PC-3 (cell line): ENCODE results near the gene MAP2K5. TPM values are rescaled to one million over a fixed set of nuclear protein-coding genes. Genes with fewer than 3 reads are reported as not detected.

Experiments
- ATAC-seq: fragments of 200-7000 bp; cut with Tn5 transposase; 2 replicates; pipeline ENCODE4 v1.9.1; 2020; ENCODE audit warnings: mild to moderate bottlenecking, moderate library complexity
- BruUV-seq: library from RNA; stranded (reverse); fragments of 400-500 nt; replicated peaks from 2 replicates; lab custom pipeline; 2021; lab: Mats Ljungman, UMichigan
- CTCF ChIA-PET: fragments of 300-600 bp; sonication (Branson Sonifier 250); formaldehyde crosslinking; loops from one replicate; lab custom pipeline; 2022; ENCODE audit warnings: antibody characterized with exemption; lab: Charles Lee
- POLR2A ChIA-PET: fragments of 300-600 bp; sonication (Branson Sonifier 250); formaldehyde crosslinking; loops from one replicate; lab custom pipeline; 2022; ENCODE audit warnings: antibody characterized with exemption; ENCODE audit not compliant: unreplicated experiment; lab: Charles Lee
- DNase-seq: peaks from one replicate; pipeline ENCODE4 v3.0.0-alpha.2; 2015
- H2AFZ ChIP-seq: fragments of 300-600 bp; sonication (generic); 2 replicates; pipeline ENCODE4 v1.6.0; 2016; ENCODE audit warnings: antibody characterized with exemption, low read length
- H3F3A ChIP-seq: fragments of 300-600 bp; sonication (generic); one replicate; pipeline ENCODE4 v1.6.0; 2017; ENCODE audit warnings: antibody characterized with exemption, low read length, control low read depth, mild to moderate bottlenecking; ENCODE audit not compliant: unreplicated experiment
- H3K27ac ChIP-seq: fragments of 300-600 bp; sonication (generic); 2 replicates; pipeline ENCODE4 v1.5.1; 2016; ENCODE audit warnings: mild to moderate bottlenecking, low read length
- H3K27me3 ChIP-seq: fragments of 300-600 bp; sonication (generic); 2 replicates; pipeline ENCODE4 v1.6.1; 2016; ENCODE audit warnings: low read length, mixed read lengths
- H3K36me3 ChIP-seq: fragments of 300-600 bp; sonication (generic); 2 replicates; pipeline ENCODE4 v1.6.1; 2016; ENCODE audit warnings: low read depth, mixed run types, low read length, mixed read lengths
- H3K4me1 ChIP-seq: fragments of 300-600 bp; sonication (generic); 2 replicates; pipeline ENCODE4 v1.5.1; 2016; ENCODE audit warnings: low read length; ENCODE audit not compliant: insufficient read depth
- H3K4me2 ChIP-seq: fragments of 300-600 bp; sonication (generic); 2 replicates; pipeline ENCODE4 v1.6.0; 2016; ENCODE audit warnings: low read length
- H3K4me3 ChIP-seq: fragments of 300-600 bp; sonication (generic); 2 replicates; pipeline ENCODE4 v1.5.1; 2016; ENCODE audit warnings: mild to moderate bottlenecking, low read length, mixed read lengths
- H3K79me2 ChIP-seq: fragments of 300-600 bp; sonication (generic); 2 replicates; pipeline ENCODE4 v1.6.1; 2017; ENCODE audit warnings: low read length, mixed read lengths
- H3K9ac ChIP-seq: fragments of 300-600 bp; sonication (generic); 2 replicates; pipeline ENCODE4 v1.6.0; 2016; ENCODE audit warnings: mild to moderate bottlenecking, low read length
- H3K9me2 ChIP-seq: fragments of 300-600 bp; sonication (generic); replicated peaks from 2 replicates; pipeline ENCODE4 v1.6.1; 2016; ENCODE audit warnings: mixed run types, low read length, mixed read lengths
- H3K9me3 ChIP-seq: fragments of 300-600 bp; sonication (generic); 2 replicates; pipeline ENCODE4 v1.6.1; 2016; ENCODE audit warnings: low read length, mixed read lengths
- H4K20me1 ChIP-seq: fragments of 300-600 bp; sonication (generic); 2 replicates; pipeline ENCODE4 v1.6.1; 2016; ENCODE audit warnings: low read length, mixed read lengths
- EZH2 ChIP-seq: fragments of 300-600 bp; sonication (generic); IDR thresholded peaks from one replicate; pipeline ENCODE4 v1.6.1; 2017; ENCODE audit warnings: antibody characterized with exemption, mild to moderate bottlenecking, low read length; ENCODE audit not compliant: unreplicated experiment
- EZH2phosphoT487 ChIP-seq: fragments of 300-600 bp; sonication (generic); IDR thresholded peaks from 2 replicates; pipeline ENCODE4 v1.6.1; 2018; ENCODE audit warnings: mild to moderate bottlenecking, antibody characterized with exemption, low read length, borderline replicate concordance
- intact Hi-C: fragments of 100-400 bp; cut with micrococcal nuclease; formaldehyde crosslinking; loops from 2 replicates; pipeline ENCODE4 v1.9.0; 2023
- total RNA-seq: library from RNA; depleted of rRNA; stranded (reverse); fragments of >200 nt; gene quantifications from 2 replicates; pipeline ENCODE4 v1.2.3, GENCODE V29; 2014
- TF ChIP-seq, protein P1 (sequence below): fragments of 300-600 bp; sonication (generic); conservative IDR thresholded peaks from 2 replicates; pipeline ENCODE4 v1.5.1; 2017; ENCODE audit warnings: antibody characterized with exemption, low read depth, mild to moderate bottlenecking, low read length

Gene MAP2K5
- total RNA-seq, 1 experiment from 2014 or later, result 5.5 TPM

DNA sequence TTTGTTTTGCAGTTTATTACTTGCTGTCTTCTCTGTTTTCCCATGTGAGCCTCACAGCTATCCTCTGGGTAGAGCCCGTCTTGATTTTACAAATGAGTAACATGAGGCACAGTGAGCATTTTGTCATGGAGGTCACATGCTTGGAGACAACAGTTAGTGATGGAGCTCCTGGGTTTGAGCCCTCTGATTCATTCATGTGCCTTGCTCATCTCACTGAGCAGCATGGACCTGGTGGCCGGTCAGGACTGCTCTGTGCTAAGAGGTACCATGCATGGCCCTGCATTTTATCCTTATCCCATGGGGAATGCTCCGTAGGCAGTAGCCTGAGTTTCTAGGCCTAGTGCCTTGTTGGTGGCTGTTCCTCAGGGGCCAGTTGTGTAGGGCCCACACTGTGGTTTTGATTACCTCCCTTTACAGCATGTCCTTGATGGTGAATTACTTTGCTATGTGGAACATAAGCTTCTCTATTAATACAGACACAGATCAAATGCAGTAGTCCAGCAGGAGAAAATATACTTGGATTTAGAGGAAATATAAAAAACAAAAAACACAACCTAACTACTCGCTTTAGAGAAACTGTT, 35.6 kb downstream of the MAP2K5 start:
- Histone ChIP-seq H3K4me2 (no peak overlapping the region), H3K27me3 (no peaks in the 10 kb centered on the region), H3K27ac (no peak overlapping the region), H3K9ac (no peak overlapping the region), H2AFZ (no peak overlapping the region), H3K4me1 (no peaks in the 10 kb centered on the region), H3K36me3 (no peaks in the 10 kb centered on the region), H4K20me1 (no peaks in the 10 kb centered on the region), H3K9me2 (no peaks in the 10 kb centered on the region), H3F3A (no peaks in the 10 kb centered on the region), H3K79me2 (no peaks in the 10 kb centered on the region), H3K9me3 (no peaks in the 10 kb centered on the region), H3K4me3 (no peak overlapping the region)
- BruUV-seq, result no TSS peak
- ChIA-PET CTCF (no interaction called here), POLR2A (no interaction called here)
- DNase-seq (no peak), ATAC-seq (no peak)
- TF ChIP-seq EZH2, result no peak
- TF ChIP-seq EZH2phosphoT487, result no peak
- TF ChIP-seq, protein P1, sequence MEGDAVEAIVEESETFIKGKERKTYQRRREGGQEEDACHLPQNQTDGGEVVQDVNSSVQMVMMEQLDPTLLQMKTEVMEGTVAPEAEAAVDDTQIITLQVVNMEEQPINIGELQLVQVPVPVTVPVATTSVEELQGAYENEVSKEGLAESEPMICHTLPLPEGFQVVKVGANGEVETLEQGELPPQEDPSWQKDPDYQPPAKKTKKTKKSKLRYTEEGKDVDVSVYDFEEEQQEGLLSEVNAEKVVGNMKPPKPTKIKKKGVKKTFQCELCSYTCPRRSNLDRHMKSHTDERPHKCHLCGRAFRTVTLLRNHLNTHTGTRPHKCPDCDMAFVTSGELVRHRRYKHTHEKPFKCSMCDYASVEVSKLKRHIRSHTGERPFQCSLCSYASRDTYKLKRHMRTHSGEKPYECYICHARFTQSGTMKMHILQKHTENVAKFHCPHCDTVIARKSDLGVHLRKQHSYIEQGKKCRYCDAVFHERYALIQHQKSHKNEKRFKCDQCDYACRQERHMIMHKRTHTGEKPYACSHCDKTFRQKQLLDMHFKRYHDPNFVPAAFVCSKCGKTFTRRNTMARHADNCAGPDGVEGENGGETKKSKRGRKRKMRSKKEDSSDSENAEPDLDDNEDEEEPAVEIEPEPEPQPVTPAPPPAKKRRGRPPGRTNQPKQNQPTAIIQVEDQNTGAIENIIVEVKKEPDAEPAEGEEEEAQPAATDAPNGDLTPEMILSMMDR, result no peak
- intact Hi-C loops, result no loop called here

DNA sequence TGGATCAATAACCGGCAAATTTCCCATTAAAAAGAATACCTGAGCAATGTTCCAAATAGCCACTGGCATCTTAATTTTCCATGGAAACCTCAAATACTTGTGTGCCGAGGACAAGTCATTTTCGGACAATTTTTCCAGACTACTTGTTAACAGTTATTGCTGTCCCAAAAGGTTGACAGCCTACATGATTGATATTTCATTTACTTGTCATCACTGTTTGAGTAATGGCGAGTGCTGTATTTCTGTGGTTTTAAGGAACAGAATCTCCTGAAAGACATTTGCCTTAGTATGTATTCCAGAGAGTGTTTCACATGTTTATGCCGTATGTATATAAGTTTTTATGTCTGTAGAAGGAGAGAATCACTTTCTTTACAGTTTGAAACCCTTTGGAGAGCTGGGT, 36.7 kb downstream of the MAP2K5 start:
- H3K9me3 ChIP-seq, result no peaks in the 10 kb centered on the region
- H2AFZ ChIP-seq, result no peak overlapping the region
- no peaks in the 10 kb centered on the region for H3K36me3 ChIP-seq
- no peak overlapping the region for H3K9ac ChIP-seq
- H3K27me3 ChIP-seq, result no peaks in the 10 kb centered on the region
- H3F3A ChIP-seq, result no peaks in the 10 kb centered on the region
- POLR2A ChIA-PET, result no interaction called here
- TF ChIP-seq, protein P1, result no peak
- no peak for TF ChIP-seq EZH2
- CTCF ChIA-PET, result no interaction called here
- no peak overlapping the region for H3K4me2 ChIP-seq
- ATAC-seq (no peak), DNase-seq (no peak)
- H3K27ac ChIP-seq, result no peak overlapping the region
- no peaks in the 10 kb centered on the region for H3K4me1 ChIP-seq
- no peak overlapping the region for H3K4me3 ChIP-seq
- BruUV-seq, result no TSS peak
- no peaks in the 10 kb centered on the region for H3K9me2 ChIP-seq
- H3K79me2 ChIP-seq, result no peaks in the 10 kb centered on the region
- H4K20me1 ChIP-seq, result no peaks in the 10 kb centered on the region
- intact Hi-C loops, result no loop called here

DNA sequence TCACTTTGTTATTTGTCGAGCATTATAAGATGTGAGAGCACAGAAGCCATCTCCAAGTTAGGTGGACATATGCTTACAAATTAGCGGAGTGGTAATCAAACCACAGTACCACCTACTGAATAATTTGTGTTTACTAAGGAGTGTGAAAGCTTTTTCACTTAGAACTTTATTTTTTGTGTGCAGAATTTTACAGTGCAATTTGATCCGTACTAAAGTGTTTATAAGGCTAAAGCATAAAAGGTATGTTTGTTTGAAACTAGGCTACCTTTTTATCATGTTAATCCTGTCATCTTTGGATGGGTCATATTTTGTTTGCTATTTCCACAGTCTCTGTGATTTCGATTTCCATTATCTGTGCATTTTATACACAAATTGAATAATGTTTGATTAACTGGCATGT, 37.5 kb downstream of the MAP2K5 start:
- Histone ChIP-seq H3K9ac (no peak overlapping the region), H4K20me1 (no peaks in the 10 kb centered on the region), H3K4me3 (no peak overlapping the region), H3K9me3 (no peaks in the 10 kb centered on the region), H3K79me2 (no peaks in the 10 kb centered on the region), H3K36me3 (no peaks in the 10 kb centered on the region), H3K4me2 (no peak overlapping the region), H3K27ac (no peak overlapping the region), H3K4me1 (no peaks in the 10 kb centered on the region), H3K9me2 (no peaks in the 10 kb centered on the region), H3K27me3 (no peaks in the 10 kb centered on the region), H3F3A (no peaks in the 10 kb centered on the region), H2AFZ (no peak overlapping the region)
- ChIA-PET CTCF (no interaction called here), POLR2A (no interaction called here)
- TF ChIP-seq EZH2 (no peak), EZH2phosphoT487 (no peak)
- TF ChIP-seq, protein P1, result no peak
- ATAC-seq (no peak; the same call in 1 of the 2 replicates), DNase-seq (no peak)
- intact Hi-C loops, result no loop called here
- no TSS peak for BruUV-seq
